Left renal pelvis (tissue), 4 donors: Measurements from ENCODE around the gene IFIT3. TPM values are rescaled to one million over a fixed set of nuclear protein-coding genes. Genes with fewer than 3 reads are reported as not detected.
"Not testable (repeated sequence)": the region's sequence is repeated elsewhere in the genome, so short reads cannot be mapped to it uniquely, and the experiment has no call there.

Experiments
- DNase-seq, 4 donors: peaks; one replicate each; pipeline ENCODE4 v3.0.0-alpha.2; 2013; ENCODE audit warnings: low read depth in 4 of 4, low spot score in 3 of 4
- polyA plus RNA-seq, 4 donors: library from polyadenylated mRNA; unstranded; fragments of 120-200 nt; gene quantifications; one replicate each; pipeline ENCODE4 v1.2.1, GENCODE V29; 2013; ENCODE audit not compliant: insufficient read length in 4 of 4

IFIT3 gene
- polyA plus RNA-seq, 4 donors = 12.5 to 21.9 (median 15.5) TPM

GRCh38 chr10:89303161-89303560 lies 24.6 kb upstream of the IFIT3 start:
- DNase-seq = no peak

DNA sequence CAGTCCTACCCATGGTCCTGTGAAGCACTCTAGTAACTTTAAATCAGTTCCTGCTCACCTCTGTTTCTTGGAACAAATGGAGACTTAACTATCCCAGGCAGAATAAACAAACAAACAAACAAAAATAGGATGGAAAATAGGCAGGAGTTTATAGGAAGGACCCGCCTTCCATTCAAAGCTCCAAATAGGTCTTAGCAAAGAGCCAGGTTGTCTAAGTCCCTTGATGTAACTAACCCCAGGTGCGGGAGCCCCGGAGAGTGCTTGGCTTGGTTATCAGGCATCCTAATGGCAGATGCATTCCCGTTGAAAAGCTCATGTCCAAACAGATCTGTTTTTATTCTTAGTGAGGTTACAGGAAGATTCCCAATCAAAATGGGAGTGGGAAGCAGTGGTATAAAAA lies 23.8 kb upstream of the IFIT3 start:
- no peak for DNase-seq

DNA sequence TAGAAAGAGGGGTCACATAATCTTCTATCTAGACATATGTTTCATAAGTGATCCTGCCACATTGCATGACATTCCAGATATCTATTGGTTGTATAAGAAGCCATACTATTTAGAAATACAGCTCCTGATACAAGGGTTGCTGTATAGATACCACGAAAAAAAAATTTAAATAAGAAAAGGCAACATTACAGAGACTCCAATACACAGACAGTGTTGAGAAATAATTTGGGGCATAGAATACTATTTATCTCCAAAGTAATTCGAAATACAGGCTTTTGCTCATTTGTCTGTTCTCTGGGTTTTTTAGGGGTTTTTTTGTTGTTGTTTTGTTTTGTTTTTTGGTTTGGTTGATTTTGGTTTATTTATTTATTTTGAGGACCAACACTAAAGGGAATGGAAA lies 23.4 kb upstream of the IFIT3 start:
- DNase-seq = no peak

DNA sequence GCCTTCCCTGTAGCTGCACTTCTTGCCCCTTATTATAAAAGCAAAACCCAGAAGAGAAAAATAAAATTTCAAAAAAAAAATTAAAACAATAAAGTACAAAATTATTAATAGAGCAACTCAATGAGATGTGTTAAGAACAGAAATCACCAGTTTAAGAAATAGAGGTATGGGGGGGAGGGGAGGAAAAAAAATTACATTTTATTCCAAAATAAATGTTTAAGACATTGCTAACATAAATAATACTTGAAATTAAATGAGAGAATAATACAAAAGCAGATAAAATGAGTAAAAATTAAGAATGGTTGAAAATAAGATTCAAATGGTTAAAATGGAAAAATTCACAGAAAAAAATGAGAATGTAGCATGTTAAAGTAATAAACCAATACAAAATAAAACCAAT lies 22.9 kb upstream of the IFIT3 start:
- DNase-seq = no peak

GRCh38 chr10:89305766-89306433 lies 21.9 kb upstream of the IFIT3 start:
- DNase-seq = no peak

DNA sequence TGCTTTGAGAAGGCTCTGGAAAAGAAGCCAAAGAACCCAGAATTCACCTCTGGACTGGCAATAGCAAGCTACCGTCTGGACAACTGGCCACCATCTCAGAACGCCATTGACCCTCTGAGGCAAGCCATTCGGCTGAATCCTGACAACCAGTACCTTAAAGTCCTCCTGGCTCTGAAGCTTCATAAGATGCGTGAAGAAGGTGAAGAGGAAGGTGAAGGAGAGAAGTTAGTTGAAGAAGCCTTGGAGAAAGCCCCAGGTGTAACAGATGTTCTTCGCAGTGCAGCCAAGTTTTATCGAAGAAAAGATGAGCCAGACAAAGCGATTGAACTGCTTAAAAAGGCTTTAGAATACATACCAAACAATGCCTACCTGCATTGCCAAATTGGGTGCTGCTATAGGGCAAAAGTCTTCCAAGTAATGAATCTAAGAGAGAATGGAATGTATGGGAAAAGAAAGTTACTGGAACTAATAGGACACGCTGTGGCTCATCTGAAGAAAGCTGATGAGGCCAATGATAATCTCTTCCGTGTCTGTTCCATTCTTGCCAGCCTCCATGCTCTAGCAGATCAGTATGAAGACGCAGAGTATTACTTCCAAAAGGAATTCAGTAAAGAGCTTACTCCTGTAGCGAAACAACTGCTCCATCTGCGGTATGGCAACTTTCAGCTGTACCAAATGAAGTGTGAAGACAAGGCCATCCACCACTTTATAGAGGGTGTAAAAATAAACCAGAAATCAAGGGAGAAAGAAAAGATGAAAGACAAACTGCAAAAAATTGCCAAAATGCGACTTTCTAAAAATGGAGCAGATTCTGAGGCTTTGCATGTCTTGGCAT lies 21.1 kb upstream of the IFIT3 start:
- no peak for DNase-seq

GRCh38 chr10:89307269-89307577 lies 20.6 kb upstream of the IFIT3 start:
- no peak for DNase-seq

- DNase-seq = no peak
Measured at GRCh38 chr10:89308266-89308665, 19.5 kb upstream of the IFIT3 start.

DNA sequence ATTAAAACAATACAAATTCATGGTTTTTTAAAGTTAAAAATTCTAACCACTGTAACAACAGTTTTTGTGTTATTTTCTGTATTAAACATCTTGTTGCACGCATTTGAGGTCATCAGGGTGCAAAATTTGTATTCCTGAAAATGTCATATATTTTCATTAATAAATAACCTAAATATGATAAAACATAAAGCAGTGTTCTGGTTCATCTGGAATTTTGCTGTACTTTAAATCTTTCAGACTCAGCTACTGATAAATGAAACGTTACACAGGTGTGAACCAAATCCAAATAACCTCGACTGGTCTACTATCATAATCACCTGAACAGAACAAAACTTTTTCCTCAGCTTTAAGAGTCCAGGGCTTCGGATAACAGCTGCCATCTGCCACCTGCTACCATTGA lies 19.1 kb upstream of the IFIT3 start:
- no peak for DNase-seq

- DNase-seq = no peak
Measured at GRCh38 chr10:89309156-89310055, 18.4 kb upstream of the IFIT3 start.

GRCh38 chr10:89310056-89310893 lies 17.5 kb upstream of the IFIT3 start:
- DNase-seq = no peak

DNA sequence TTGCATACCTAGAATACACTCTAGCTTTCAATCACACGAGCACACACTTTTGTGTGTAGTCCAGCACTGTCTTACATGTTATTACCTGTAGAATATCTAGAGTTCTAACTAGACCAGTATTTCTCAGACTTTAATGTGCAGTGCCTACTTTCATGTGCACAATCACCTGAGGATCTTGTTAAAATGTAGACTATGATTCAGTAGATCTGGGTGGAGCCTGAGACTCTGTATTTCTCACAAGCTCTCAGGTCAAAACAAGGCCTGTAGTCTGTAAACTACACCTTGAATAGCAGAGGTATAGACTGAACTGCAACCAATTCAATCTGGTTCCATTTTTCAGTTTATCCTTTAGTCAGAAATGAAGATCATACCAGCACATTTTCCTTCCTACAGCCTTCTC lies 14.8 kb upstream of the IFIT3 start:
- DNase-seq = no peak

DNA sequence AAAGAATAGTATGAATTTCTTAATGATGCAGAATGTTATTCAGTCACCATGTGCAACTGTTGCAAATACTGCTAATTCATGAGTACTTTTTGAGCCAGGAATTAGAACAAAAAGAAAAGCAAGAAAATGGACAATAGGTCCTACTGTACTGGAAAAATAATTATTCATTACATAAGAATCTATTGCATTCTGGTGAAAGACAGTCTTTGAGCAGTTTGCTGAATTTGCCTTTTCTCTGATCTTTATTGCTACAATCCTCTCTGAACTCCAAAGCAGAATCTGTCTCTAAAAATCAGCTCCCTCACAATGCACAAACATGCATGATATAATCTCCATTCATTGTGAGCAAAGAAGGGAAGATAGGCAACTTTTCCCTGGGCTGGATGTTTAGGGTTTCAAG lies 13.1 kb upstream of the IFIT3 start:
- DNase-seq = no peak

GRCh38 chr10:89318047-89318446 lies 9.8 kb upstream of the IFIT3 start:
- DNase-seq = not testable (repeated sequence)

DNA sequence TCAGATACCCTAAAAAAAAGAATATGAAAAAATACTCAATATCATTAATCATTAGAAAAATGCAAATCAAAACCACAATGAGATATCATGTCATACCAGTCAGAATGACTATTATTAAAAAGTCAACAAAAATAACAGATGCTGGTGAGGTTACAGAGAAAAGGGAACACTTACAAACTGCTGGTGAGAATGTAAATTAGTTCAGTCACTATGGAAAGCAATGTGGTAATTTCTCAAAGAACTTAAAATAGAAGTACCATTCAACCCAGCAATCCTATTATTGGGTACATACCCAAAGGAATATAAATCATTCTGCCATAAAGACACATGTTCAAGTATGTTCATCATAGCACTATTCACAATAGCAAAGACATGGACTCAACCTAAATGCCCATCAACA lies 2.7 kb upstream of the IFIT3 start:
- not testable (repeated sequence) for DNase-seq

- not testable (repeated sequence) for DNase-seq
Measured at GRCh38 chr10:89325856-89326255, 1.9 kb upstream of the IFIT3 start.

GRCh38 chr10:89329151-89329550 lies 1.4 kb downstream of the IFIT3 start:
- no peak for DNase-seq

- DNase-seq = not testable (repeated sequence)
Measured at GRCh38 chr10:89330014-89330413, 2.2 kb downstream of the IFIT3 start.

DNA sequence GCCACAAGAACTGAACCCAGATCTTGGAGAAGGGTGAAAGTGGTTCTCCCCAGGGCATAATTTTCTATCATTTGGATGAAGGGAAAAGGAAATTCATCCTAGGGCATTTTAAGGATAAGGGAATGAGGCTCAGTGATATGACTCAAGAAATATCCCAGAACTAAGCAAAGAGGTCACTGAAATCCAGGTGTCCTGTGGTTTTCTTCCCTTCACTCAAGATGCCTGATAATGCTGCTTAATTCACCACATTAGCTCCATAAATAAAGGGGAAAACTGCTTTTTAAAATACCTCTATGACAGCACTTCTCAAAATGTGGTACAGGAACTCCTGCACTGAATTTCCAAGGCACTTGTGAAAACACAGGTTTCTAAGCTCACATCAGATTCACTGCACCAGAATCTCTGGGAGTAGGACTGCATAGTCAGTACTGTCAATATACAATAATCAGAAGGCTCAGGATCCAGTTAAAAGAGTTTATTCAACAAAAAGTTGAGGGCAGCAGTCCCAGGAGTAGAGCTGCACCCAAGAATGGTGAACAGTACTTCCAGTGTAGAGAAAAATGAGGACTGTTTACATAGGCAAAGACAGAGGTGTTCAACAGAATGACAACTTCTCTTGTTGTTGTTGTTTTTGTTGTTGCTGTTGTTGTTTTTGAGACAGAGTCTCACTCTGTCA lies 2.9 kb downstream of the IFIT3 start:
- no peak for DNase-seq
